ENCODE data around the gene YAP1. TPM values are rescaled to one million over a fixed set of nuclear protein-coding genes. Genes with fewer than 3 reads are reported as not detected.

YAP1 gene
- polyA plus RNA-seq, 1 donor from 2014 or later, result 0.46 TPM

DNA sequence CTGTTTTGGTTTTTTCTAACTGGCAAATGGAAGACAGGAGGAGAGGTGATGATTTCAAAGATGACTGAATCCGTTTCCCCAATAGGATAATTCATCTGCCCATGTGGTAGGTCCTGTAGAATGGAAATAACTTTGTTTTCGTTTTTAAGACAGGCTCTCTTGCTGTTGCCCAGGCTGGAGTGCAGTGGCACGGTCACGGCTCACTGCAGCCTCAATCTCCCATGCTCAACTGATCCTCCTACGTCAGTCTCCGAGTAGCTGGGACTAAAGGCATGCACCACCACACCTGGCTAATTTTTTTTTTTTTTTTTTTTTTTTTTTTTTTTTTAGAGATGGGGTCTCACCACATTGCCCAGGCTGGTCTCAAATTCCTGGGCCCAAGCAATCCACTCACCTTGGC, 129.7 kb downstream of the YAP1 start:
- Histone ChIP-seq H3K9me3 (ENCODE audit: low read length) (no peaks in the 10 kb centered on the region), H3K27ac (ENCODE audit: low read length) (no peak overlapping the region), H2AFZ (ENCODE audit: low read depth, low read length) (no peak overlapping the region), H3K36me3 (ENCODE audit: insufficient read depth, low read length) (no peaks in the 10 kb centered on the region), H3K79me2 (replicated peaks; ENCODE audit: insufficient read depth, low read length) (no peaks in the 10 kb centered on the region), H3K9me2 (ENCODE audit: insufficient read depth, low read length) (no peaks in the 10 kb centered on the region), H4K20me1 (ENCODE audit: insufficient read depth) (no peaks in the 10 kb centered on the region), H3K27me3 (ENCODE audit: insufficient read depth, low read depth, low read length) (no peaks in the 10 kb centered on the region), H3K9ac (ENCODE audit: low read length) (no peak overlapping the region), H3F3A (ENCODE audit: insufficient read depth, low read length, poor library complexity, severe bottlenecking) (no peaks in the 10 kb centered on the region), H3K4me3 (ENCODE audit: low read length) (no peak overlapping the region), H3K4me2 (ENCODE audit: low read length) (no peak overlapping the region)
- TF ChIP-seq SMC3 (conservative IDR thresholded peaks at IDR 0.05; ENCODE audit: poor library complexity) (no peak), POLR2AphosphoS5 (IDR thresholded peaks at IDR 0.05) (no peak), EZH2 (IDR thresholded peaks at IDR 0.05; ENCODE audit: borderline replicate concordance, insufficient read depth, low read length, poor library complexity, severe bottlenecking) (no peak), MXI1 (conservative IDR thresholded peaks at IDR 0.05; ENCODE audit: poor library complexity, severe bottlenecking) (no peak), TAF1 (IDR thresholded peaks at IDR 0.05; ENCODE audit: low read depth) (no peak), EP300 (conservative IDR thresholded peaks at IDR 0.05; ENCODE audit: poor library complexity, severe bottlenecking) (no peak), RAD21 (conservative IDR thresholded peaks at IDR 0.05) (no peak)
- TF ChIP-seq, protein P1, sequence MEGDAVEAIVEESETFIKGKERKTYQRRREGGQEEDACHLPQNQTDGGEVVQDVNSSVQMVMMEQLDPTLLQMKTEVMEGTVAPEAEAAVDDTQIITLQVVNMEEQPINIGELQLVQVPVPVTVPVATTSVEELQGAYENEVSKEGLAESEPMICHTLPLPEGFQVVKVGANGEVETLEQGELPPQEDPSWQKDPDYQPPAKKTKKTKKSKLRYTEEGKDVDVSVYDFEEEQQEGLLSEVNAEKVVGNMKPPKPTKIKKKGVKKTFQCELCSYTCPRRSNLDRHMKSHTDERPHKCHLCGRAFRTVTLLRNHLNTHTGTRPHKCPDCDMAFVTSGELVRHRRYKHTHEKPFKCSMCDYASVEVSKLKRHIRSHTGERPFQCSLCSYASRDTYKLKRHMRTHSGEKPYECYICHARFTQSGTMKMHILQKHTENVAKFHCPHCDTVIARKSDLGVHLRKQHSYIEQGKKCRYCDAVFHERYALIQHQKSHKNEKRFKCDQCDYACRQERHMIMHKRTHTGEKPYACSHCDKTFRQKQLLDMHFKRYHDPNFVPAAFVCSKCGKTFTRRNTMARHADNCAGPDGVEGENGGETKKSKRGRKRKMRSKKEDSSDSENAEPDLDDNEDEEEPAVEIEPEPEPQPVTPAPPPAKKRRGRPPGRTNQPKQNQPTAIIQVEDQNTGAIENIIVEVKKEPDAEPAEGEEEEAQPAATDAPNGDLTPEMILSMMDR (IDR thresholded peaks at IDR 0.05; ENCODE audit: poor library complexity, severe bottlenecking), result no peak
- TF ChIP-seq, protein P2, sequence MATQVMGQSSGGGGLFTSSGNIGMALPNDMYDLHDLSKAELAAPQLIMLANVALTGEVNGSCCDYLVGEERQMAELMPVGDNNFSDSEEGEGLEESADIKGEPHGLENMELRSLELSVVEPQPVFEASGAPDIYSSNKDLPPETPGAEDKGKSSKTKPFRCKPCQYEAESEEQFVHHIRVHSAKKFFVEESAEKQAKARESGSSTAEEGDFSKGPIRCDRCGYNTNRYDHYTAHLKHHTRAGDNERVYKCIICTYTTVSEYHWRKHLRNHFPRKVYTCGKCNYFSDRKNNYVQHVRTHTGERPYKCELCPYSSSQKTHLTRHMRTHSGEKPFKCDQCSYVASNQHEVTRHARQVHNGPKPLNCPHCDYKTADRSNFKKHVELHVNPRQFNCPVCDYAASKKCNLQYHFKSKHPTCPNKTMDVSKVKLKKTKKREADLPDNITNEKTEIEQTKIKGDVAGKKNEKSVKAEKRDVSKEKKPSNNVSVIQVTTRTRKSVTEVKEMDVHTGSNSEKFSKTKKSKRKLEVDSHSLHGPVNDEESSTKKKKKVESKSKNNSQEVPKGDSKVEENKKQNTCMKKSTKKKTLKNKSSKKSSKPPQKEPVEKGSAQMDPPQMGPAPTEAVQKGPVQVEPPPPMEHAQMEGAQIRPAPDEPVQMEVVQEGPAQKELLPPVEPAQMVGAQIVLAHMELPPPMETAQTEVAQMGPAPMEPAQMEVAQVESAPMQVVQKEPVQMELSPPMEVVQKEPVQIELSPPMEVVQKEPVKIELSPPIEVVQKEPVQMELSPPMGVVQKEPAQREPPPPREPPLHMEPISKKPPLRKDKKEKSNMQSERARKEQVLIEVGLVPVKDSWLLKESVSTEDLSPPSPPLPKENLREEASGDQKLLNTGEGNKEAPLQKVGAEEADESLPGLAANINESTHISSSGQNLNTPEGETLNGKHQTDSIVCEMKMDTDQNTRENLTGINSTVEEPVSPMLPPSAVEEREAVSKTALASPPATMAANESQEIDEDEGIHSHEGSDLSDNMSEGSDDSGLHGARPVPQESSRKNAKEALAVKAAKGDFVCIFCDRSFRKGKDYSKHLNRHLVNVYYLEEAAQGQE (IDR thresholded peaks at IDR 0.05; ENCODE audit: borderline replicate concordance), result no peak

DNA sequence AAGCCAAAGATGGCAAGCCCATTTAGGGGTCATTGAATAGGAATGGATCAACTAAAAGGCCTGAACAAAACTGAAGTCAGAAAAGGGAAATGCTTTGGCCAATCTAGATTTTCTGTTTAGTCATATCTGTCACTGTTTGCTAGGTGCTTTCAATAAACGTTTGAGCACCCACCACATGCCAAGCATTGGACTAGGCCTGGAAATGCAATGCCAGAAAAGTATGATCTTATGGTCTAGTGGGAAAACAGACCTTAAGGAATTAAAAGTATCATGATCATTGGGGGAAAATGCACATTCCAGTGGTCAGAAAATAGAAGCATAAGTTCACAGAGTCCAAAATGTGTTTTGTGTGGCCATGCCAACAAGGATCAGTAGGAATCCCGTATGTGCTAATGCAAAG, 130.3 kb downstream of the YAP1 start:
- H3K9me3 ChIP-seq (ENCODE audit: low read length), result no peaks in the 10 kb centered on the region
- H2AFZ ChIP-seq (ENCODE audit: low read depth, low read length), result no peak overlapping the region
- H3K27ac ChIP-seq (ENCODE audit: low read length), result no peak overlapping the region
- H3K9me2 ChIP-seq (ENCODE audit: insufficient read depth, low read length), result no peaks in the 10 kb centered on the region
- TF ChIP-seq MXI1 (conservative IDR thresholded peaks at IDR 0.05; ENCODE audit: poor library complexity, severe bottlenecking) (no peak), EP300 (conservative IDR thresholded peaks at IDR 0.05; ENCODE audit: poor library complexity, severe bottlenecking) (no peak), TAF1 (IDR thresholded peaks at IDR 0.05; ENCODE audit: low read depth) (no peak), RAD21 (conservative IDR thresholded peaks at IDR 0.05) (no peak), EZH2 (IDR thresholded peaks at IDR 0.05; ENCODE audit: borderline replicate concordance, insufficient read depth, low read length, poor library complexity, severe bottlenecking) (no peak), POLR2AphosphoS5 (IDR thresholded peaks at IDR 0.05) (no peak), SMC3 (conservative IDR thresholded peaks at IDR 0.05; ENCODE audit: poor library complexity) (no peak)
- TF ChIP-seq, protein P2 (IDR thresholded peaks at IDR 0.05; ENCODE audit: borderline replicate concordance), result no peak
- TF ChIP-seq, protein P1 (IDR thresholded peaks at IDR 0.05; ENCODE audit: poor library complexity, severe bottlenecking), result no peak
- H3K79me2 ChIP-seq (replicated peaks; ENCODE audit: insufficient read depth, low read length), result no peaks in the 10 kb centered on the region
- no peak overlapping the region for H3K4me3 ChIP-seq (ENCODE audit: low read length)
- no peaks in the 10 kb centered on the region for H3K36me3 ChIP-seq (ENCODE audit: insufficient read depth, low read length)
- H3K27me3 ChIP-seq (ENCODE audit: insufficient read depth, low read depth, low read length), result no peaks in the 10 kb centered on the region
- no peak overlapping the region for H3K4me2 ChIP-seq (ENCODE audit: low read length)
- no peaks in the 10 kb centered on the region for H4K20me1 ChIP-seq (ENCODE audit: insufficient read depth)
- H3K9ac ChIP-seq (ENCODE audit: low read length), result no peak overlapping the region
- no peaks in the 10 kb centered on the region for H3F3A ChIP-seq (ENCODE audit: insufficient read depth, low read length, poor library complexity, severe bottlenecking)
